HEK293 (cell line): ENCODE data around the gene LRRC8D.
A peak's percentile ranks its signal among the peaks of the same experiment; 100 is the strongest.

Experiments
- CTCF ChIA-PET: fragments of 350-600 bp; formaldehyde crosslinking; extraction: SDS; loops from one replicate; lab custom pipeline; 2021; ENCODE audit warnings: antibody characterized with exemption; lab: Yijun Ruan, JAX
- POLR2A ChIA-PET: fragments of 300-600 bp; formaldehyde crosslinking; extraction: SDS; loops from one replicate; lab custom pipeline; 2020; ENCODE audit warnings: antibody characterized with exemption, inconsistent platforms; lab: Yijun Ruan, JAX
- H3K27ac ChIP-seq: fragments of 200-500 bp; sonication (Bioruptor generic); 2 replicates; pipeline ENCODE4 v1.5.1; 2014; ENCODE audit warnings: low read depth, low read length, control low read depth, inconsistent platforms; ENCODE audit errors: extremely low read depth
- H3K36me3 ChIP-seq, 2 experiments: fragments of 200-500 bp in 1 of 2; sonication (Bioruptor generic) in 1 of 2; 1 replicate in 1 of 2; 2 replicates in 1 of 2; pipeline ENCODE4 v1.5.1; 2014 to 2017; ENCODE audit warnings: inconsistent platforms in 2 of 2, low read length in 2 of 2; ENCODE audit not compliant: control insufficient read depth in 2 of 2, insufficient read depth in 1 of 2
- H3K4me1 ChIP-seq: fragments of 200-500 bp; sonication (Bioruptor generic); 2 replicates; pipeline ENCODE4 v1.5.1; 2014; ENCODE audit warnings: mild to moderate bottlenecking, low read length, inconsistent platforms; ENCODE audit not compliant: control insufficient read depth, insufficient read depth
- H3K4me3 ChIP-seq: 2 replicates; pipeline ENCODE4 v1.5.1; 2011; ENCODE audit warnings: low read depth, mild to moderate bottlenecking, control low read depth, low read length, moderate library complexity
- H3K9me3 ChIP-seq: fragments of 200-500 bp; sonication (Bioruptor generic); 2 replicates; pipeline ENCODE4 v1.5.1; 2014; ENCODE audit warnings: low read depth, low read length, inconsistent platforms; ENCODE audit not compliant: control insufficient read depth, insufficient read depth
- AEBP2 ChIP-seq: fragments of 450-650 bp; formaldehyde crosslinking; IDR thresholded peaks from 2 replicates; pipeline ENCODE4 v1.5.1; 2016; ENCODE audit warnings: missing biosample characterization, missing genetic modification characterization, borderline replicate concordance
- BCL6B ChIP-seq: fragments of 450-650 bp; formaldehyde crosslinking; IDR thresholded peaks from 2 replicates; pipeline ENCODE4 v1.5.1; 2017; ENCODE audit warnings: missing biosample characterization, missing genetic modification characterization
- GLIS1 ChIP-seq: fragments of 450-650 bp; formaldehyde crosslinking; IDR thresholded peaks from 2 replicates; pipeline ENCODE4 v1.5.1; 2016; ENCODE audit warnings: missing biosample characterization, missing genetic modification characterization
- PRDM1 ChIP-seq: fragments of 450-650 bp; formaldehyde crosslinking; IDR thresholded peaks from 2 replicates; pipeline ENCODE4; 2016; ENCODE audit warnings: missing biosample characterization, missing genetic modification characterization
- RBAK ChIP-seq: fragments of 450-650 bp; formaldehyde crosslinking; IDR thresholded peaks from 2 replicates; pipeline ENCODE4 v1.5.1; 2016; ENCODE audit warnings: missing biosample characterization, missing genetic modification characterization
- REPIN1 ChIP-seq: fragments of 450-650 bp; formaldehyde crosslinking; IDR thresholded peaks from 2 replicates; pipeline ENCODE4 v1.5.1; 2017; ENCODE audit warnings: missing biosample characterization, missing genetic modification characterization, low read depth
- SP2 ChIP-seq: fragments of 450-650 bp; formaldehyde crosslinking; IDR thresholded peaks from 2 replicates; pipeline ENCODE4 v1.5.1; 2016; ENCODE audit warnings: missing biosample characterization, missing genetic modification characterization
- ZFP37 ChIP-seq: fragments of 450-650 bp; formaldehyde crosslinking; IDR thresholded peaks from 2 replicates; pipeline ENCODE4 v1.5.1; 2016; ENCODE audit warnings: missing biosample characterization, missing genetic modification characterization
- ZIC2 ChIP-seq: fragments of 450-650 bp; formaldehyde crosslinking; IDR thresholded peaks from 2 replicates; pipeline ENCODE4 v1.5.1; 2016; ENCODE audit warnings: missing biosample characterization, missing genetic modification characterization
- ZNF202 ChIP-seq: fragments of 450-650 bp; formaldehyde crosslinking; IDR thresholded peaks from 2 replicates; pipeline ENCODE4 v1.5.1; 2016; ENCODE audit warnings: missing biosample characterization, missing genetic modification characterization, borderline replicate concordance
- ZNF280C ChIP-seq: fragments of 450-650 bp; formaldehyde crosslinking; IDR thresholded peaks from 2 replicates; pipeline ENCODE4 v1.5.1; 2016; ENCODE audit warnings: missing biosample characterization, missing genetic modification characterization
- ZNF398 ChIP-seq: fragments of 450-650 bp; formaldehyde crosslinking; IDR thresholded peaks from 2 replicates; pipeline ENCODE4 v1.5.1; 2017; ENCODE audit warnings: missing biosample characterization, missing genetic modification characterization
- ZNF426 ChIP-seq: fragments of 450-650 bp; formaldehyde crosslinking; IDR thresholded peaks from 2 replicates; pipeline ENCODE4 v1.5.1; 2017; ENCODE audit warnings: missing biosample characterization, missing genetic modification characterization, mild to moderate bottlenecking, inconsistent platforms, moderate library complexity
- ZNF48 ChIP-seq: fragments of 450-650 bp; formaldehyde crosslinking; IDR thresholded peaks from 2 replicates; pipeline ENCODE4 v1.5.1; 2016; ENCODE audit warnings: missing biosample characterization, missing genetic modification characterization
- ZNF629 ChIP-seq: fragments of 450-650 bp; formaldehyde crosslinking; IDR thresholded peaks from 2 replicates; pipeline ENCODE4 v1.5.1; 2017; ENCODE audit warnings: missing biosample characterization, missing genetic modification characterization
- ZNF768 ChIP-seq: fragments of 450-650 bp; formaldehyde crosslinking; IDR thresholded peaks from 2 replicates; pipeline ENCODE4 v1.5.1; 2018; ENCODE audit warnings: missing biosample characterization, mild to moderate bottlenecking, missing genetic modification characterization
- TF ChIP-seq, protein P1 (sequence below): fragments of 450-650 bp; formaldehyde crosslinking; IDR thresholded peaks from 2 replicates; pipeline ENCODE4 v1.5.1; 2016; ENCODE audit warnings: missing biosample characterization, missing genetic modification characterization
- TF ChIP-seq, protein P2 (sequence below): fragments of 450-650 bp; formaldehyde crosslinking; IDR thresholded peaks from 2 replicates; pipeline ENCODE4 v1.5.1; 2016; ENCODE audit warnings: missing biosample characterization, missing genetic modification characterization

Gene LRRC8D

GRCh38 chr1:89847191-89847729 lies 26.4 kb downstream of the LRRC8D start:
- H3K4me3 ChIP-seq: no peak overlapping the region
- TF ChIP-seq ZNF202 (tag by site-specific recombination) (no peak), PRDM1 (tag by site-specific recombination) (peak; percentile 64; the same call in 1 of the 2 replicates), GLIS1 (tag by site-specific recombination) (no peak), ZNF280C (tag by site-specific recombination) (no peak), AEBP2 (tag by site-specific recombination) (no peak), ZIC2 (no peak), BCL6B (tag by site-specific recombination) (no peak)
- TF ChIP-seq, protein P1, sequence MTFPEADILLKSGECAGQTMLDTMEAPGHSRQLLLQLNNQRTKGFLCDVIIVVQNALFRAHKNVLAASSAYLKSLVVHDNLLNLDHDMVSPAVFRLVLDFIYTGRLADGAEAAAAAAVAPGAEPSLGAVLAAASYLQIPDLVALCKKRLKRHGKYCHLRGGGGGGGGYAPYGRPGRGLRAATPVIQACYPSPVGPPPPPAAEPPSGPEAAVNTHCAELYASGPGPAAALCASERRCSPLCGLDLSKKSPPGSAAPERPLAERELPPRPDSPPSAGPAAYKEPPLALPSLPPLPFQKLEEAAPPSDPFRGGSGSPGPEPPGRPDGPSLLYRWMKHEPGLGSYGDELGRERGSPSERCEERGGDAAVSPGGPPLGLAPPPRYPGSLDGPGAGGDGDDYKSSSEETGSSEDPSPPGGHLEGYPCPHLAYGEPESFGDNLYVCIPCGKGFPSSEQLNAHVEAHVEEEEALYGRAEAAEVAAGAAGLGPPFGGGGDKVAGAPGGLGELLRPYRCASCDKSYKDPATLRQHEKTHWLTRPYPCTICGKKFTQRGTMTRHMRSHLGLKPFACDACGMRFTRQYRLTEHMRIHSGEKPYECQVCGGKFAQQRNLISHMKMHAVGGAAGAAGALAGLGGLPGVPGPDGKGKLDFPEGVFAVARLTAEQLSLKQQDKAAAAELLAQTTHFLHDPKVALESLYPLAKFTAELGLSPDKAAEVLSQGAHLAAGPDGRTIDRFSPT (tag by site-specific recombination): no peak
- H3K4me1 ChIP-seq: peaks cover 6% of the 10 kb centered on the region
- H3K9me3 ChIP-seq: no peaks in the 10 kb centered on the region
- peaks cover 16 to 37% of the 10 kb centered on the region in 2 experiments; a peak in 2 of 3 replicates for H3K36me3 ChIP-seq
- POLR2A ChIA-PET: no interaction called here
- H3K27ac ChIP-seq: no peak overlapping the region
- CTCF ChIA-PET: interaction anchor here (0.7 to 1.5 kb wide), 3 partner anchors 46 to 1191 kb away, joined by 3 to 4 read pairs (median 3); no protein-coding TSS in a partner anchor

DNA sequence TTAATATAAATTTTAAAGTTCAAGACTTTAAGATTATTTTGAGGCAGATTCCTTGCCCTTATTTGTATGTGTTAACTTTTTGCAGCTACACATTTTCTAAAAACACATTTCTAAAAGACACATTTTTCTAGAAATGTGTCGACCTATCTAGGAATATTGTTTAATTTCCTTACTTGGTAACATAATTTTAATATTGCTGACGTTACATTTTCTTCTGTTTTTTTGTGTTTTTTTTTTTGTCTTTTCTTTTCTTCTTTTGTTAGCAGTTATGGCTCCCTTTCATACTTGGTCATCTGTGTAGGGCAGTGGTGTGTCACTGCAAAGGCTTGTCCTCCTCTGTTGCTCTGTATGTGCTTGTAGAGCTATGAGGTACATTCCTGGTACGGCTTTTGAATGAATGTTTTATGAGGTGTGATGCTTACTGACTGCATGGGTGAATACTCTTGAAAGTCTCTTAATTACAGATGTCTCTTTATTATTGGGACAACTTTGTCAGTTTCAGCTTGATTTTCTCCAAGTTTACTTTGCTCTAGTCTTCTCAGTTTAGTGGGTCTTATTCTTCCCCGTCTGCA lies 30.1 kb downstream of the LRRC8D start:
- ChIA-PET CTCF (interaction anchor here (1.1 kb wide), 1 partner anchor 8 kb away, joined by 5 read pairs; no protein-coding TSS in a partner anchor), POLR2A (no interaction called here)
- Histone ChIP-seq H3K36me3 (peaks cover 13 to 32% of the 10 kb centered on the region in 2 experiments; a peak in 2 of 3 replicates), H3K4me3 (no peak overlapping the region), H3K9me3 (no peaks in the 10 kb centered on the region), H3K4me1 (no peaks in the 10 kb centered on the region), H3K27ac (no peak overlapping the region)
- TF ChIP-seq RBAK (no peak), ZNF426 (no peak), REPIN1 (tag by site-specific recombination) (no peak), ZNF768 (tag by site-specific recombination) (no peak), ZNF629 (tag by site-specific recombination) (no peak), ZNF48 (no peak), SP2 (tag by site-specific recombination) (no peak), ZNF398 (tag by site-specific recombination) (no peak), ZFP37 (tag by site-specific recombination) (no peak)
- TF ChIP-seq, protein P2, sequence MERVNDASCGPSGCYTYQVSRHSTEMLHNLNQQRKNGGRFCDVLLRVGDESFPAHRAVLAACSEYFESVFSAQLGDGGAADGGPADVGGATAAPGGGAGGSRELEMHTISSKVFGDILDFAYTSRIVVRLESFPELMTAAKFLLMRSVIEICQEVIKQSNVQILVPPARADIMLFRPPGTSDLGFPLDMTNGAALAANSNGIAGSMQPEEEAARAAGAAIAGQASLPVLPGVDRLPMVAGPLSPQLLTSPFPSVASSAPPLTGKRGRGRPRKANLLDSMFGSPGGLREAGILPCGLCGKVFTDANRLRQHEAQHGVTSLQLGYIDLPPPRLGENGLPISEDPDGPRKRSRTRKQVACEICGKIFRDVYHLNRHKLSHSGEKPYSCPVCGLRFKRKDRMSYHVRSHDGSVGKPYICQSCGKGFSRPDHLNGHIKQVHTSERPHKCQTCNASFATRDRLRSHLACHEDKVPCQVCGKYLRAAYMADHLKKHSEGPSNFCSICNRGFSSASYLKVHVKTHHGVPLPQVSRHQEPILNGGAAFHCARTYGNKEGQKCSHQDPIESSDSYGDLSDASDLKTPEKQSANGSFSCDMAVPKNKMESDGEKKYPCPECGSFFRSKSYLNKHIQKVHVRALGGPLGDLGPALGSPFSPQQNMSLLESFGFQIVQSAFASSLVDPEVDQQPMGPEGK (tag by site-specific recombination): no peak
